ENCODE results near the gene CCDC18.
A peak's percentile ranks its signal among the peaks of the same experiment; 100 is the strongest.

CCDC18 gene, protein sequence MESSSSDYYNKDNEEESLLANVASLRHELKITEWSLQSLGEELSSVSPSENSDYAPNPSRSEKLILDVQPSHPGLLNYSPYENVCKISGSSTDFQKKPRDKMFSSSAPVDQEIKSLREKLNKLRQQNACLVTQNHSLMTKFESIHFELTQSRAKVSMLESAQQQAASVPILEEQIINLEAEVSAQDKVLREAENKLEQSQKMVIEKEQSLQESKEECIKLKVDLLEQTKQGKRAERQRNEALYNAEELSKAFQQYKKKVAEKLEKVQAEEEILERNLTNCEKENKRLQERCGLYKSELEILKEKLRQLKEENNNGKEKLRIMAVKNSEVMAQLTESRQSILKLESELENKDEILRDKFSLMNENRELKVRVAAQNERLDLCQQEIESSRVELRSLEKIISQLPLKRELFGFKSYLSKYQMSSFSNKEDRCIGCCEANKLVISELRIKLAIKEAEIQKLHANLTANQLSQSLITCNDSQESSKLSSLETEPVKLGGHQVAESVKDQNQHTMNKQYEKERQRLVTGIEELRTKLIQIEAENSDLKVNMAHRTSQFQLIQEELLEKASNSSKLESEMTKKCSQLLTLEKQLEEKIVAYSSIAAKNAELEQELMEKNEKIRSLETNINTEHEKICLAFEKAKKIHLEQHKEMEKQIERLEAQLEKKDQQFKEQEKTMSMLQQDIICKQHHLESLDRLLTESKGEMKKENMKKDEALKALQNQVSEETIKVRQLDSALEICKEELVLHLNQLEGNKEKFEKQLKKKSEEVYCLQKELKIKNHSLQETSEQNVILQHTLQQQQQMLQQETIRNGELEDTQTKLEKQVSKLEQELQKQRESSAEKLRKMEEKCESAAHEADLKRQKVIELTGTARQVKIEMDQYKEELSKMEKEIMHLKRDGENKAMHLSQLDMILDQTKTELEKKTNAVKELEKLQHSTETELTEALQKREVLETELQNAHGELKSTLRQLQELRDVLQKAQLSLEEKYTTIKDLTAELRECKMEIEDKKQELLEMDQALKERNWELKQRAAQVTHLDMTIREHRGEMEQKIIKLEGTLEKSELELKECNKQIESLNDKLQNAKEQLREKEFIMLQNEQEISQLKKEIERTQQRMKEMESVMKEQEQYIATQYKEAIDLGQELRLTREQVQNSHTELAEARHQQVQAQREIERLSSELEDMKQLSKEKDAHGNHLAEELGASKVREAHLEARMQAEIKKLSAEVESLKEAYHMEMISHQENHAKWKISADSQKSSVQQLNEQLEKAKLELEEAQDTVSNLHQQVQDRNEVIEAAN (N-terminal part only)

DNA sequence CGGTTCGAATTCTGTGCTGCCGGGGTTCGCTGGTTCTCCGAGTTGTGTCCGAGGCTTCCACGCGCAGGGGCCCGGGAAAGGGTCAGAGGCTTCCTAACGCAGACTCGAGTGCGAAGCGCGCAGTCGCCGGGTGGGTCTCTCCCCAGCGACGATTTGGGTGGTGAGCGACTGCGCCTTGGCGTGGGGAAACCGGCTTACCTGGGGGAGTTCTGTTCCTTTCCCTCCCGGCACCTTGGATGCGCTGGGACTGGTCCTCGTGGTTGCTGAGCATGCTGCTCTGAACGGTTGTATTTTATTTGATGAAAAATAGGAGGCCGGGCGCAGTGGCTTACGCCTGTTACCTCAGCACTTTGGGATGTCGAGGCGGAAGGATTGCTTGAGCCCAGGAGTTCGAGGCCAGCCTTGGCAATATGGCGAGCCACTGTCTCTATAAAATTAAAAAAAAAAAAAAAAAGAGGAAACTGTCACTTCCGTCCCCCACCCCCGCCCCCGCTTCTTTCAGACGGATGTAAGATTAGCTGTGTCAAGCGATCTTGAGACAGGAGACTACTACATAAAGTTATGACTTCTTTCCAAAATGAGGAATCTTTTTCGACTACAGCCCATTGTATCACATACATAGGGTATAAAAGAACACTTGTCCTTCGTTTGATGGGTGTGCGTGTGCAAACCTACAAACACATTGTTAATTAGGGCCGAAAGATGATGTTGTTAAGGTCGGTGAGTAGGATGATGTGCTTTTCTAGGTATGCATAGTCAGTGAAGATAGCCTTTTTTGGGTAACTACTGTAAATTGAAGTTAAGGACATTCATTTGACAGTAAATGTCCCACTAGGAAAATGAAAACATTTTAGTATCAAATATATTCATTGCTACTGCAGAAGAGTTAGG is at the start of gene CCDC18:
Gene CCDC18, plus strand, starts transcription at position 2 of the 891 bp plus-strand sequence. CDS start 2,638 bp downstream, outside the sequence.
- Histone ChIP-seq H3F3A (ENCODE audit: control insufficient read depth, insufficient read depth) (peaks cover 5% of the 10 kb centered on the region; the same call in 1 of the 2 replicates), H3K27me3 (ENCODE audit: control insufficient read depth, low read length) (no peaks in the 10 kb centered on the region), H3K4me1 (ENCODE audit: control insufficient read depth, low read length) (peaks cover 55% of the 10 kb centered on the region), H3K36me3 (ENCODE audit: control insufficient read depth, low read length) (peaks cover 52% of the 10 kb centered on the region), H4K20me1 (ENCODE audit: control insufficient read depth, insufficient read depth, low read depth, low read length) (peaks cover 17% of the 10 kb centered on the region), H3K4me2 (ENCODE audit: low read length) (peak within 1 kb of the TSS; percentile 99), H3K27ac (ENCODE audit: low read depth, low read length) (peak within 1 kb of the TSS; percentile 87), H3K9me3 (ENCODE audit: control insufficient read depth, insufficient read depth, low read length) (no peaks in the 10 kb centered on the region), H3K9me2 (replicated peaks; ENCODE audit: control insufficient read depth, low read length) (no peaks in the 10 kb centered on the region), H3K4me3 (ENCODE audit: low read length) (peak within 1 kb of the TSS; percentile 100), H3K79me2 (ENCODE audit: control insufficient read depth, low read length) (peaks cover 88% of the 10 kb centered on the region)
- TF ChIP-seq, protein P1, sequence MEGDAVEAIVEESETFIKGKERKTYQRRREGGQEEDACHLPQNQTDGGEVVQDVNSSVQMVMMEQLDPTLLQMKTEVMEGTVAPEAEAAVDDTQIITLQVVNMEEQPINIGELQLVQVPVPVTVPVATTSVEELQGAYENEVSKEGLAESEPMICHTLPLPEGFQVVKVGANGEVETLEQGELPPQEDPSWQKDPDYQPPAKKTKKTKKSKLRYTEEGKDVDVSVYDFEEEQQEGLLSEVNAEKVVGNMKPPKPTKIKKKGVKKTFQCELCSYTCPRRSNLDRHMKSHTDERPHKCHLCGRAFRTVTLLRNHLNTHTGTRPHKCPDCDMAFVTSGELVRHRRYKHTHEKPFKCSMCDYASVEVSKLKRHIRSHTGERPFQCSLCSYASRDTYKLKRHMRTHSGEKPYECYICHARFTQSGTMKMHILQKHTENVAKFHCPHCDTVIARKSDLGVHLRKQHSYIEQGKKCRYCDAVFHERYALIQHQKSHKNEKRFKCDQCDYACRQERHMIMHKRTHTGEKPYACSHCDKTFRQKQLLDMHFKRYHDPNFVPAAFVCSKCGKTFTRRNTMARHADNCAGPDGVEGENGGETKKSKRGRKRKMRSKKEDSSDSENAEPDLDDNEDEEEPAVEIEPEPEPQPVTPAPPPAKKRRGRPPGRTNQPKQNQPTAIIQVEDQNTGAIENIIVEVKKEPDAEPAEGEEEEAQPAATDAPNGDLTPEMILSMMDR (IDR thresholded peaks at IDR 0.05; ENCODE audit: low read depth, low read length, poor library complexity, severe bottlenecking), result no peak
- no peak for TF ChIP-seq EZH2phosphoT487 (IDR thresholded peaks at IDR 0.05; ENCODE audit: borderline replicate concordance, low read length)

DNA sequence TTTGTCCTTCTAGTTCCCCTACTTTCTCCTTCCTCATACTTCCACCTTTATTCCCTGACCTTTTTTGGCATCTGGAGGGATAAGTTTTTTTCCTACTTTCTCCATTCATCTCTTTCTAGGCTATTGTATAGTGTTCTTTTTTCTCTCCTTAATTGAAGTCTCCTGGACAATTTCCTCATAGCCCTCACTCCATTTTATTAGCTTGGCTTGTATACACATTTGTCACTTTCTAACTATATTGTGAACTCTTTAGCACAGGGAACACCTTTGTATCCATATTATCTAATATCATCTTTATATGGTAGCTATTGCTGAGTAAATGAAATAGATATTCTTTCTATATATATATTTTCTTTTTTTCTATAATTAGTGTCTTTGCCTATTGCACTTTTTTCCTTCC is 47.9 kb upstream of the CCDC18 start:
- Histone ChIP-seq H4K20me1 (ENCODE audit: control insufficient read depth, insufficient read depth, low read depth, low read length) (no peaks in the 10 kb centered on the region), H3K9me2 (replicated peaks; ENCODE audit: control insufficient read depth, low read length) (no peaks in the 10 kb centered on the region), H3K79me2 (ENCODE audit: control insufficient read depth, low read length) (no peaks in the 10 kb centered on the region), H3K27ac (ENCODE audit: low read depth, low read length) (no peak overlapping the region), H3K4me3 (ENCODE audit: low read length) (no peak overlapping the region), H3K4me1 (ENCODE audit: control insufficient read depth, low read length) (no peaks in the 10 kb centered on the region), H3F3A (ENCODE audit: control insufficient read depth, insufficient read depth) (no peaks in the 10 kb centered on the region), H3K36me3 (ENCODE audit: control insufficient read depth, low read length) (peaks cover 92% of the 10 kb centered on the region), H3K27me3 (ENCODE audit: control insufficient read depth, low read length) (no peaks in the 10 kb centered on the region), H3K4me2 (ENCODE audit: low read length) (no peak overlapping the region), H3K9me3 (ENCODE audit: control insufficient read depth, insufficient read depth, low read length) (no peaks in the 10 kb centered on the region)
- TF ChIP-seq, protein P1 (IDR thresholded peaks at IDR 0.05; ENCODE audit: low read depth, low read length, poor library complexity, severe bottlenecking), result no peak
- no peak for TF ChIP-seq EZH2phosphoT487 (IDR thresholded peaks at IDR 0.05; ENCODE audit: borderline replicate concordance, low read length)

GRCh38 chr1:93136445-93136844 is 44.1 kb upstream of the CCDC18 start:
- H3K4me3 ChIP-seq (ENCODE audit: low read length), result no peak overlapping the region

More at GRCh38 chr1:93136445-93136844, 44.1 kb upstream of the CCDC18 start:
- H3K4me1 ChIP-seq (ENCODE audit: control insufficient read depth, low read length), result no peaks in the 10 kb centered on the region
- no peaks in the 10 kb centered on the region for H3K9me3 ChIP-seq (ENCODE audit: control insufficient read depth, insufficient read depth, low read length)
- no peak overlapping the region for H3K4me2 ChIP-seq (ENCODE audit: low read length)
- no peaks in the 10 kb centered on the region for H3K79me2 ChIP-seq (ENCODE audit: control insufficient read depth, low read length)
- TF ChIP-seq, protein P1 (IDR thresholded peaks at IDR 0.05; ENCODE audit: low read depth, low read length, poor library complexity, severe bottlenecking), result no peak
- TF ChIP-seq EZH2phosphoT487 (IDR thresholded peaks at IDR 0.05; ENCODE audit: borderline replicate concordance, low read length), result no peak
- no peaks in the 10 kb centered on the region for H3F3A ChIP-seq (ENCODE audit: control insufficient read depth, insufficient read depth)
- H4K20me1 ChIP-seq (ENCODE audit: control insufficient read depth, insufficient read depth, low read depth, low read length), result no peaks in the 10 kb centered on the region
- no peaks in the 10 kb centered on the region for H3K27me3 ChIP-seq (ENCODE audit: control insufficient read depth, low read length)
- no peak overlapping the region for H3K27ac ChIP-seq (ENCODE audit: low read depth, low read length)
- H3K36me3 ChIP-seq (ENCODE audit: control insufficient read depth, low read length), result peaks cover 91% of the 10 kb centered on the region
- no peaks in the 10 kb centered on the region for H3K9me2 ChIP-seq (replicated peaks; ENCODE audit: control insufficient read depth, low read length)
